Immature natural killer cell (primary cell): ENCODE measurements around the gene MYO5B. TPM values are rescaled to one million over a fixed set of nuclear protein-coding genes. Genes with fewer than 3 reads are reported as not detected.

Experiments used
- DNase-seq, 3 donors: peaks; one replicate each; pipeline ENCODE4 v3.0.0; 2022; ENCODE audit warnings: mixed read lengths in 1 of 3
- H3K27ac Mint-ChIP-seq, 6 donors: one replicate each; pipeline ENCODE4 v1.8.0; 2020; ENCODE audit warnings: mixed read lengths in 6 of 6, mild to moderate bottlenecking in 5 of 6, inconsistent platforms in 4 of 6, moderate library complexity in 3 of 6
- H3K27me3 Mint-ChIP-seq, 3 donors: one replicate each; pipeline ENCODE4 v1.8.0; 2020 to 2021; ENCODE audit warnings: low read depth in 3 of 3, mild to moderate bottlenecking in 3 of 3, mixed read lengths in 3 of 3, moderate library complexity in 3 of 3, inconsistent platforms in 1 of 3
- H3K36me3 Mint-ChIP-seq, 3 donors: one replicate each; pipeline ENCODE4 v1.8.0; 2020; ENCODE audit warnings: mixed read lengths in 3 of 3, inconsistent platforms in 2 of 3, mild to moderate bottlenecking in 2 of 3
- H3K4me1 Mint-ChIP-seq, 2 donors: one replicate each; pipeline ENCODE4 v1.8.0; 2020; ENCODE audit warnings: inconsistent platforms in 2 of 2, mild to moderate bottlenecking in 2 of 2, mixed read lengths in 2 of 2, moderate library complexity in 1 of 2
- H3K4me3 Mint-ChIP-seq, 5 donors: one replicate each; pipeline ENCODE4 v1.8.0; 2020; ENCODE audit warnings: mild to moderate bottlenecking in 5 of 5, mixed read lengths in 5 of 5, inconsistent platforms in 3 of 5, moderate library complexity in 3 of 5
- H3K9me3 Mint-ChIP-seq, 6 donors: one replicate each; pipeline ENCODE4 v1.8.0; 2020; ENCODE audit warnings: mild to moderate bottlenecking in 6 of 6, mixed read lengths in 6 of 6, inconsistent platforms in 4 of 6, moderate library complexity in 3 of 6
- polyA plus RNA-seq, 3 donors: library from polyadenylated mRNA; unstranded; fragments of 300-500 nt; fragmentation: Illumina TruSeq; gene quantifications; one replicate each; pipeline ENCODE4 v1.2.3, GENCODE V29; 2021

The MYO5B gene
- polyA plus RNA-seq, 3 donors from 2014 or later = 0.04 TPM; not detected in 2

GRCh38 chr18:49931179-49931578 is 263.8 kb downstream of the MYO5B start:
- Mint-ChIP-seq H3K36me3 (no peaks in the 10 kb centered on the region), H3K4me1 (no peaks in the 10 kb centered on the region), H3K4me3 (no peak overlapping the region), H3K9me3 (no peaks in the 10 kb centered on the region), H3K27ac (no peak overlapping the region), H3K27me3 (peaks cover 2 to 12% (median 4%) of the 10 kb centered on the region in 3 donors)
- DNase-seq = no peak

GRCh38 chr18:49926106-49926745 is 268.7 kb downstream of the MYO5B start:
- no peak overlapping the region for H3K4me3 Mint-ChIP-seq
- no peaks in the 10 kb centered on the region for H3K36me3 Mint-ChIP-seq
- H3K9me3 Mint-ChIP-seq = no peaks in the 10 kb centered on the region
- no peak for DNase-seq
- no peaks in the 10 kb centered on the region for H3K4me1 Mint-ChIP-seq
- peaks cover 2 to 15% (median 5%) of the 10 kb centered on the region in 3 donors for H3K27me3 Mint-ChIP-seq
- H3K27ac Mint-ChIP-seq = no peak overlapping the region

GRCh38 chr18:49924293-49924983 is 270.5 kb downstream of the MYO5B start:
- no peak overlapping the region for H3K4me3 Mint-ChIP-seq
- peaks cover 2 to 18% (median 5%) of the 10 kb centered on the region in 3 donors for H3K27me3 Mint-ChIP-seq
- H3K27ac Mint-ChIP-seq = no peak overlapping the region
- no peak for DNase-seq
- no peaks in the 10 kb centered on the region for H3K4me1 Mint-ChIP-seq
- no peaks in the 10 kb centered on the region for H3K9me3 Mint-ChIP-seq
- H3K36me3 Mint-ChIP-seq = no peaks in the 10 kb centered on the region

DNA sequence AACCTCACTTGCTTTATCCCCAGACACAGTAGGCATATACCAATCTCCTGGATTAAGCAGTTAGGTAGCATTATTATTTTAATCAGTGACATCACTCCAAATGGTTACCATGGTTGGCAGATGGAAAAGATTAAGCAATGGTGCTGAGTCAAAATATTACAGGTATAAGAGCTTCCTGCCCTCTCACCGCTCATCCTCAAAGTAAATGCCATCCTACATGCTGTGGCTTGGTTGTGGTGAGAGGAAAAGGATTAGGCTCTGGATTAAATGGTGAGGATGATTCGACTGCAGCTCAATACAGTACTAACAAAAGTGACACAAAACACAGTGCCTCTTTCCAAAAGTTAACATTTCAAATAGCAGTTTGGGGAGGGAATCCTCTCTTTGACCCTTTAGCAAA is 272.7 kb downstream of the MYO5B start:
- Mint-ChIP-seq H3K4me1 (no peaks in the 10 kb centered on the region), H3K36me3 (no peaks in the 10 kb centered on the region)

GRCh38 chr18:49921318-49921985 is 273.5 kb downstream of the MYO5B start:
- H3K27ac Mint-ChIP-seq = no peak overlapping the region
- no peak for DNase-seq
- no peak overlapping the region for H3K4me3 Mint-ChIP-seq
- H3K4me1 Mint-ChIP-seq = no peaks in the 10 kb centered on the region
- H3K27me3 Mint-ChIP-seq = peaks cover 0 to 15% (median 5%) of the 10 kb centered on the region in 3 donors
- H3K36me3 Mint-ChIP-seq = no peaks in the 10 kb centered on the region
- no peaks in the 10 kb centered on the region for H3K9me3 Mint-ChIP-seq

More for the DNA sequence above, 272.7 kb downstream of the MYO5B start:
- no peaks in the 10 kb centered on the region for H3K9me3 Mint-ChIP-seq
- H3K4me3 Mint-ChIP-seq = no peak overlapping the region
- peaks cover 0 to 18% (median 6%) of the 10 kb centered on the region in 3 donors for H3K27me3 Mint-ChIP-seq
- no peak for DNase-seq
- H3K27ac Mint-ChIP-seq = no peak overlapping the region

DNA sequence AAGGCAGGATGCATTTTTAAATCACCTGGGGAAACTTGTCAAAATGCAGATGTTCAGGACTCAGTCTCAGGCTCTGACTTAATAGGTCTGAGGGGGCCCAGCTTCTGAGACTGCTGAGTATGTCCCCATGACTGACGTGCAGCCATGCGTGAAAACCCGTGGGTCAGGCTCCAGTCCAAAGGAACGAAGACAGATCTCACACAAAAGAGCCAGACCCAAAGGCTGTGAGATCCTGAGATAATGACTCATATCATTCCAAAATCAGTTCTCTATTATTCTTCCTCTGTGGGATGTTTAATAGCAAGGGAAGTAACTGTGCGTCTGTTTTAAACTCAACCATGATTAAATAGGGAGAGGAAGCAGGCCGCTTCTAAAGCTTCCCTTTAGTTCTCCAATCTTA is 274.2 kb downstream of the MYO5B start:
- Mint-ChIP-seq H3K4me1 (no peaks in the 10 kb centered on the region), H3K27ac (no peak overlapping the region), H3K36me3 (no peaks in the 10 kb centered on the region), H3K27me3 (peaks cover 0 to 15% (median 4%) of the 10 kb centered on the region in 3 donors), H3K9me3 (no peaks in the 10 kb centered on the region), H3K4me3 (no peak overlapping the region)
- no peak for DNase-seq

GRCh38 chr18:49917742-49918141 is 277.2 kb downstream of the MYO5B start:
- H3K9me3 Mint-ChIP-seq = no peaks in the 10 kb centered on the region
- peaks cover 2 to 17% (median 5%) of the 10 kb centered on the region in 3 donors for H3K27me3 Mint-ChIP-seq
- no peak overlapping the region for H3K4me3 Mint-ChIP-seq

GRCh38 chr18:49915352-49915751 is 279.6 kb downstream of the MYO5B start:
- no peaks in the 10 kb centered on the region for H3K9me3 Mint-ChIP-seq

More at GRCh38 chr18:49917742-49918141, 277.2 kb downstream of the MYO5B start:
- Mint-ChIP-seq H3K27ac (no peak overlapping the region), H3K36me3 (no peaks in the 10 kb centered on the region), H3K4me1 (no peaks in the 10 kb centered on the region)
- DNase-seq = no peak

DNA sequence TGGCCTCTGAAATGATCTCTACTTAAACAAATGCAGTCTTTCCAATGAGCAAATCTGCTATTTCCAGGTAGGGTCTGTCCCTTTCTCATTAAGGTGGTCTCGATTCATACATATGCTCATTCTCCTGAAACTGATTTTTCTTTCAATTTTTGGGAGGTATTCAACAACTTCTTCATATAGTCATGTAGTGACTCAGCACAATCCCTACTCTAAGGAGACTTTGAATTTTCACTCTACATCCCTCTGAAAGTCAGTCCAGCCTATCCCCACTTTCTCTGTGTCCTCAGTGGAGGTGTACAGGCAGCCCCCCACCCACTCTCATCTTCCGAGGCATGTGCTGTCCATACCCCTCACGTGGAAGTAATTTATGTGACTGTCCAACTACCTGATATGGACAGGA is 281.7 kb downstream of the MYO5B start:
- H3K27me3 Mint-ChIP-seq = peaks cover 4 to 6% (median 5%) of the 10 kb centered on the region in 3 donors
- no peaks in the 10 kb centered on the region for H3K9me3 Mint-ChIP-seq
- H3K36me3 Mint-ChIP-seq = no peaks in the 10 kb centered on the region
- H3K4me1 Mint-ChIP-seq = no peaks in the 10 kb centered on the region
- H3K4me3 Mint-ChIP-seq = no peak overlapping the region
- H3K27ac Mint-ChIP-seq = no peak overlapping the region
- no peak for DNase-seq

More at GRCh38 chr18:49915352-49915751, 279.6 kb downstream of the MYO5B start:
- DNase-seq = no peak
- H3K27ac Mint-ChIP-seq = no peak overlapping the region
- H3K4me3 Mint-ChIP-seq = no peak overlapping the region
- H3K4me1 Mint-ChIP-seq = no peaks in the 10 kb centered on the region
- H3K36me3 Mint-ChIP-seq = no peaks in the 10 kb centered on the region
- H3K27me3 Mint-ChIP-seq = peaks cover 2 to 6% (median 5%) of the 10 kb centered on the region in 3 donors

DNA sequence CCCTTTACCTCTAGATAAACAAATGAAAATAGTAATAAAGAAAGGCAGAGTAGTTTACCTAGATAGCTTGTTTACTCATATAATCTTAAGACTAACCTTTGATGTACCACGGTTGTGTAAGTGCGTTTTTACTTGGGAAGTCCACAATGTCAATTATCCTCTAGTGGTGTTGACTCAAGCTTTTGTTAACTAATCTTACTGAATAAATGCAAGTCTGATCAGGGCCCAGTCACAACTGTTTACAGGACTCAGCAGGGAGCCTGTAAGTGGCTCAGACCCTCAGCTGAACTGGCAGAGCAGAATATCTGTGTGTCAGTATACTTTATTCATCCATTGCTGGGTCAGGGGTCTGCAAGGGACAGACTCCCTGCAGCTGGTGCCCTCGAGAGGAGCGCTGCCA is 283.5 kb downstream of the MYO5B start:
- no peaks in the 10 kb centered on the region for H3K4me1 Mint-ChIP-seq
- no peaks in the 10 kb centered on the region for H3K36me3 Mint-ChIP-seq
- H3K9me3 Mint-ChIP-seq = no peaks in the 10 kb centered on the region
- no peak overlapping the region for H3K27ac Mint-ChIP-seq
- no peak overlapping the region for H3K4me3 Mint-ChIP-seq
- H3K27me3 Mint-ChIP-seq = peaks cover 3 to 10% (median 4%) of the 10 kb centered on the region in 3 donors
- no peak for DNase-seq

GRCh38 chr18:49910986-49911385 is 284.0 kb downstream of the MYO5B start:
- no peak for DNase-seq
- Mint-ChIP-seq H3K9me3 (no peaks in the 10 kb centered on the region), H3K36me3 (no peaks in the 10 kb centered on the region), H3K4me1 (no peaks in the 10 kb centered on the region), H3K4me3 (no peak overlapping the region), H3K27ac (no peak overlapping the region), H3K27me3 (peaks cover 3 to 11% (median 4%) of the 10 kb centered on the region in 3 donors)

- Mint-ChIP-seq H3K9me3 (no peaks in the 10 kb centered on the region), H3K27ac (no peak overlapping the region), H3K36me3 (no peaks in the 10 kb centered on the region), H3K4me3 (no peak overlapping the region), H3K4me1 (no peaks in the 10 kb centered on the region), H3K27me3 (peaks cover 0 to 10% (median 4%) of the 10 kb centered on the region in 3 donors)
- no peak for DNase-seq
Observed at GRCh38 chr18:49910019-49910418, 284.9 kb downstream of the MYO5B start.

GRCh38 chr18:49907346-49907929 is 287.5 kb downstream of the MYO5B start:
- H3K36me3 Mint-ChIP-seq = no peaks in the 10 kb centered on the region
- no peak for DNase-seq
- no peak overlapping the region for H3K27ac Mint-ChIP-seq
- H3K4me3 Mint-ChIP-seq = no peak overlapping the region
- no peaks in the 10 kb centered on the region for H3K4me1 Mint-ChIP-seq
- peaks cover 2 to 5% (median 2%) of the 10 kb centered on the region in 3 donors for H3K27me3 Mint-ChIP-seq
- no peaks in the 10 kb centered on the region for H3K9me3 Mint-ChIP-seq

- no peak for DNase-seq
- Mint-ChIP-seq H3K36me3 (no peaks in the 10 kb centered on the region), H3K9me3 (no peaks in the 10 kb centered on the region), H3K4me3 (no peak overlapping the region), H3K27me3 (peaks cover 2 to 6% (median 2%) of the 10 kb centered on the region in 3 donors), H3K4me1 (no peaks in the 10 kb centered on the region), H3K27ac (no peak overlapping the region)
Observed at GRCh38 chr18:49905771-49906170, 289.2 kb downstream of the MYO5B start.
